Psoas muscle (tissue), 8 donors: Measurements from ENCODE around the gene MICALL2. TPM values are rescaled to one million over a fixed set of nuclear protein-coding genes. Genes with fewer than 3 reads are reported as not detected.

Experiments used
- ATAC-seq, 4 donors: fragments of 200-7000 bp; cut with Tn5 transposase; one replicate each; pipeline ENCODE4 v1.9.1; 2020; ENCODE audit warnings: moderate library complexity in 3 of 4, mild to moderate bottlenecking in 2 of 4
- DNase-seq, 2 donors: peaks; one replicate each; pipeline ENCODE4 v3.0.0-alpha.2; 2020
- H3K27ac ChIP-seq: fragments of 200-600 bp; one replicate; pipeline ENCODE4 v1.8.0; 2022
- H3K27me3 ChIP-seq, 3 donors: fragments of 200-600 bp in 1 of 3; one replicate each; pipeline versions ENCODE4 v1.6.1 to v1.8.0; 2013 to 2022; ENCODE audit warnings: low read length in 2 of 3, mild to moderate bottlenecking in 2 of 3, moderate library complexity in 1 of 3; ENCODE audit not compliant: insufficient read depth in 3 of 3
- H3K36me3 ChIP-seq, 2 donors: fragments of 200-600 bp in 1 of 2; one replicate each; pipeline versions ENCODE4 v1.6.1 to v1.8.0; 2013 to 2022; ENCODE audit warnings: low read depth in 1 of 2, mild to moderate bottlenecking in 1 of 2, moderate library complexity in 1 of 2; ENCODE audit not compliant: insufficient read depth in 1 of 2
- H3K4me1 ChIP-seq: fragments of 200-600 bp; one replicate; pipeline ENCODE4 v1.8.0; 2022
- H3K4me3 ChIP-seq: fragments of 200-600 bp; one replicate; pipeline ENCODE4 v1.8.0; 2022; ENCODE audit warnings: mild to moderate bottlenecking
- H3K9me3 ChIP-seq: fragments of 200-600 bp; one replicate; pipeline ENCODE4 v1.8.0; 2022
- CTCF ChIP-seq: fragments of 200-600 bp; IDR thresholded peaks from one replicate; pipeline ENCODE4 v1.8.0; 2022; ENCODE audit warnings: antibody characterized with exemption
- WGBS, 3 donors: extraction: QIAGEN DNeasy Blood & Tissue Kit; methylation state at CpG; one replicate each; pipeline versions ENCODE4 v1.1.6 to v1.1.7; 2013; 5-methylcytosine and 5-hydroxymethylcytosine counted together
- intact Hi-C, 2 donors: fragments of 100-400 bp; cut with DNase I; formaldehyde crosslinking; loops; one replicate each; pipeline versions ENCODE4 v1.11.0 to v1.14.2; 2022
- polyA plus RNA-seq, 3 donors: library from polyadenylated mRNA; stranded (reverse); fragments of 200-250 nt; gene quantifications; one replicate each; pipeline ENCODE4 v1.2.3, GENCODE V29; 2013
- total RNA-seq, 4 donors: library from RNA; stranded (reverse); fragmentation: NEBNext Ultra II Directional in 2 of 4; extraction: Animal tissue kit (Norgen Biotek cat#: 25700) in 2 of 4; gene quantifications; one replicate each; pipeline versions ENCODE4 v1.2.1 to v1.2.4, GENCODE V29; 2021 to 2023
- donor health status: healthy with polysubstance abuse.
- donor health status: DM: no; HTN: no; CAD: no; lungs with moderate emphysema.
- donor health status: Bipolar disorder and iron deficiency.
- donor health status: healthy.
- donor health status: DM: yes; HTN: yes; CAD: no.
- donor health status: DM: no; HTN: no; CAD: no.
- donor health status: DM: no; HTN: no; CAD: no.
- donor health status: DM: yes; HTN: yes; CAD: no.

The MICALL2 gene
- total and polyA plus RNA-seq, 7 donors = 4.6 to 12.0 (median 5.8) TPM

GRCh38 chr7:1442355-1443124, 16.7 kb downstream of the MICALL2 start:
- Histone ChIP-seq H3K36me3 (no peaks in the 10 kb centered on the region), H3K27me3 (peaks cover 0 to 4% (median 0%) of the 10 kb centered on the region in 3 donors), H3K27ac (no peak overlapping the region), H3K4me1 (no peaks in the 10 kb centered on the region), H3K9me3 (no peaks in the 10 kb centered on the region), H3K4me3 (no peak overlapping the region)
- DNase-seq = no peak
- WGBS, 3 donors = 85 to 89% (median 85%) methylated on average over 15 to 20 of the region's 20 CpGs
- no peak for ATAC-seq
- TF ChIP-seq CTCF = no peak
- intact Hi-C loops = no loop called here

- WGBS, 3 donors = 90 to 92% (median 90%) methylated on average over 35 to 41 of the region's 41 CpGs
- Histone ChIP-seq H3K27ac (no peak overlapping the region), H3K27me3 (peaks cover 0 to 2% (median 0%) of the 10 kb centered on the region in 3 donors), H3K4me1 (no peaks in the 10 kb centered on the region), H3K4me3 (no peak overlapping the region), H3K9me3 (no peaks in the 10 kb centered on the region), H3K36me3 (peaks cover 0 to 4% of the 10 kb centered on the region in 2 donors)
- no peak for DNase-seq
- no peak for ATAC-seq
- TF ChIP-seq CTCF = no peak
- intact Hi-C loops = no loop called here
Measured at GRCh38 chr7:1441615-1442354, 17.5 kb downstream of the MICALL2 start.

GRCh38 chr7:1440620-1441019, 18.6 kb downstream of the MICALL2 start:
- 81 to 89% (median 87%) methylated on average over 8 to 10 of the region's 10 CpGs for WGBS, 3 donors
- ATAC-seq (no peak), DNase-seq (no peak)

More at GRCh38 chr7:1440620-1441019, 18.6 kb downstream of the MICALL2 start:
- Histone ChIP-seq H3K9me3 (no peaks in the 10 kb centered on the region), H3K36me3 (peaks cover 0 to 4% of the 10 kb centered on the region in 2 donors), H3K4me3 (no peak overlapping the region), H3K27ac (no peak overlapping the region), H3K4me1 (no peaks in the 10 kb centered on the region), H3K27me3 (no peaks in the 10 kb centered on the region)
- TF ChIP-seq CTCF = no peak
- intact Hi-C loops = no loop called here
